Lower leg skin (tissue), 4 donors: ENCODE results near the gene TRIM65. TPM values are rescaled to one million over a fixed set of nuclear protein-coding genes. Genes with fewer than 3 reads are reported as not detected.

Experiments
- DNase-seq, 2 donors: peaks; one replicate each; pipeline ENCODE4 v3.0.0-alpha.2; 2019; ENCODE audit warnings: low spot score in 2 of 2
- H3K4me3 ChIP-seq: fragments of 200-600 bp; sonication (generic); 2 replicates; pipeline ENCODE4 v1.5.1; 2017; ENCODE audit warnings: mild to moderate bottlenecking, low read depth; ENCODE audit not compliant: poor library complexity, severe bottlenecking
- POLR2A ChIP-seq, 2 donors: fragments of 450-650 bp; IDR thresholded peaks; one replicate each; pipeline ENCODE4 v1.6.1; 2016 to 2017; ENCODE audit warnings: antibody characterized with exemption in 2 of 2, mild to moderate bottlenecking in 1 of 2, moderate library complexity in 1 of 2
- WGBS, 2 donors: methylation state at CpG; one replicate each; pipeline ENCODE4 v1.1.5; 2018; 5-methylcytosine and 5-hydroxymethylcytosine counted together
- intact Hi-C: fragments of 100-400 bp; cut with DNase I; formaldehyde crosslinking; loops from one replicate; pipeline ENCODE4 v1.15.0; 2023; ENCODE audit warnings: low total_unique reads
- total RNA-seq, 4 donors: library from RNA; depleted of rRNA; stranded (reverse); fragments of >200 nt; gene quantifications; one replicate each; pipeline ENCODE4 v1.1.0, GENCODE V29; 2016
- TF ChIP-seq, protein P1 (sequence below), 3 donors: fragments of 450-650 bp; IDR thresholded peaks; one replicate each; pipeline ENCODE4 v1.5.1; 2016; ENCODE audit warnings: antibody characterized with exemption in 3 of 3, mild to moderate bottlenecking in 3 of 3, moderate library complexity in 2 of 3

Gene TRIM65
- total RNA-seq, 4 donors from 2014 or later: 23.1 to 36.3 (median 32.2) TPM

DNA sequence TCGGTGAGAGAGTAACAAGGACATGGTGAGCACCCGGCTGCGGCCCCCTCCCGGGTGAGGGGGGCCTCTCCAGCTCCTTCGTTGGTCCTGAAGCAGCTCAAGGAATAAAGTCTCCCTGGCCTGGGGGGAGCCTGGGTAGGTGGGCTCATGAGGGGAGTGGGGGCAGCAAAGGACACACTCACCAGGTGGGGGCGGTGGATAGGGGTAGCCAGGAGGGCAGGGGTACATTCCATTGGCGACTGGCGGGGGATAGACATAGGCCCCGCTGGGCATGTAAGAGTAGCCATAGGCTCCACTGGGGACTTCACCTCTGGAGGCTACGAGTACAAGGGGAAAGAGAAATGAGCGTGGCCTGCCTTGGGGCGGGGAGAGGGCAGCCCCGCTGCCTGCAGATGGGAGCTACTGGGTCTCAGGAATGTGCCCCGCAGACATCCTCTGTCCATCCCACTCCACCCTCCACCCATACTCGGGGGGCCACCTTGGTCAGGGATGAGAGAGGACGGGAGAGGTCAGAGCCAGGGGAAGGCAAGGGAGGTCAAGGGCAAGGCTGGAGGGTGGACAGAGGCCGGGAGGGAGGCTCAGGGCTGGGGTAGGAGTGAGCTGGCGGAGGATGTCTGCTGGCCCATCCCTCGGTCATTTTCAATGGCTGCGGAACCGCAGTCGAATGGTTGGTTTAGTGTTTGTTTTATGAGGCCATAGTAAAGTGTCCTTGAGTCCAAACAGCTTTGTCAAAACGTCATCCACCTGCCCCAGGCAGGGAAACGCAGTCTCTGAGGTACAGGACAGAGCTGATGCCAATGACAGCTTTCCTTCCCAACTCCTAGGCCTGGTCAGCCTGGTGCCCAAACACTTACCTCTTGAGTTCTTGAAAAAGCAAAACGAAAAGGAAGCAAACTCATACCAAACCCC is 48.9 kb downstream of the TRIM65 start:
- intact Hi-C loops: loop anchor here (10.0 kb wide), 1 partner anchor 73 kb away; a partner anchor contains a TSS
- 86 to 87% methylated on average over 25 of the region's 25 CpGs for WGBS, 2 donors
- TF ChIP-seq, protein P1, sequence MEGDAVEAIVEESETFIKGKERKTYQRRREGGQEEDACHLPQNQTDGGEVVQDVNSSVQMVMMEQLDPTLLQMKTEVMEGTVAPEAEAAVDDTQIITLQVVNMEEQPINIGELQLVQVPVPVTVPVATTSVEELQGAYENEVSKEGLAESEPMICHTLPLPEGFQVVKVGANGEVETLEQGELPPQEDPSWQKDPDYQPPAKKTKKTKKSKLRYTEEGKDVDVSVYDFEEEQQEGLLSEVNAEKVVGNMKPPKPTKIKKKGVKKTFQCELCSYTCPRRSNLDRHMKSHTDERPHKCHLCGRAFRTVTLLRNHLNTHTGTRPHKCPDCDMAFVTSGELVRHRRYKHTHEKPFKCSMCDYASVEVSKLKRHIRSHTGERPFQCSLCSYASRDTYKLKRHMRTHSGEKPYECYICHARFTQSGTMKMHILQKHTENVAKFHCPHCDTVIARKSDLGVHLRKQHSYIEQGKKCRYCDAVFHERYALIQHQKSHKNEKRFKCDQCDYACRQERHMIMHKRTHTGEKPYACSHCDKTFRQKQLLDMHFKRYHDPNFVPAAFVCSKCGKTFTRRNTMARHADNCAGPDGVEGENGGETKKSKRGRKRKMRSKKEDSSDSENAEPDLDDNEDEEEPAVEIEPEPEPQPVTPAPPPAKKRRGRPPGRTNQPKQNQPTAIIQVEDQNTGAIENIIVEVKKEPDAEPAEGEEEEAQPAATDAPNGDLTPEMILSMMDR (IDR thresholded peaks at IDR 0.05): no peak
- no peak for TF ChIP-seq POLR2A (IDR thresholded peaks at IDR 0.05)

DNA sequence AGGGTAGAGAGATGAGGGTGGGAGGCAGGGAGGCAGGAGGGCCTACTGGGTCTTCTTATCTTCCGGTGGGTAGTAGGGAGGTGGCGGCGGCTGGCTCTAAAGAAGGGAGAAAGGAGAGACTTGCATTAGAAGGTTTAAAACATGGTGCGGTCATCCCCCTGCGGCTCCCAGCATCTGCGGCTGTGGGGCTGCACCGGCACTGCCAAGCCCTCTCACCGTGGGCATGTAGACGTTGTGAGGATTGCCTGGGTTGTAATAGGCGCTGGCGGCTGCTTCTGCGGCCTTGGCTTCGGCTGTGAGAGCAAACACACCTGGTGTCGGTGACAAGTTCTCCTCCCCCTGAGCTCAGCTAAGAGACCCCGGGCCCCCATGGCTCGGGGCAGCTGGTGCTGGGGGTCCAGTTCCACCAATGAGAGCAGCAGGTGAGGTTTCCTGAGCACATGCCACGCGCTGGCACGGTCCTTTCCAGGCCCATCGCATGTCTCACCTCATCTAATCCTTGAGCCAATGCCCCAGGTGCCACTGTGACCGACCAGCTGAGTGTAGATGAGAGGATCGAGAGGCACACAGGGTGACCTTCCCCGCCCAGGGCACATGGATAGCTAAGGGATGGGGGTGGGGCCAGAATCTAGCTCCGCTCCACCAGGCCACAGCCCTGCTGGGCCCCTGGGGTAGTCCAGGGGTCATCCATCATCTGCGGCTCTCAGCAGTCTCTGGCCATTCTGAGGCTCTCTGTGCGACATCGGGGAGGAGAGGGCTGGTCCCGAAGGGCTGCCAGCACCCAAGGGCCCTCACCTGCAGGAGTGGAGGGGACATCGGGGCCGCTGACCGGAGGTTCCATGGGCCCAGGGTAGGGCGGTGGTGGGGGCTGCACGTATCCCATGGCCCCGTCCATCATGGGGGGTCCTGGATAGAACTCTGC is 49.8 kb downstream of the TRIM65 start:
- H3K4me3 ChIP-seq: no peak overlapping the region
- DNase-seq: no peak
- intact Hi-C loops: loop anchor here (10.0 kb wide), 1 partner anchor 72 kb away; a partner anchor contains a TSS
- TF ChIP-seq POLR2A (IDR thresholded peaks at IDR 0.05): no peak
- TF ChIP-seq, protein P1 (IDR thresholded peaks at IDR 0.05): no peak
- 91% methylated on average over 32 to 34 of the region's 34 CpGs for WGBS, 2 donors

More for the DNA sequence above, 48.9 kb downstream of the TRIM65 start:
- no peak overlapping the region for H3K4me3 ChIP-seq
- no peak for DNase-seq

DNA sequence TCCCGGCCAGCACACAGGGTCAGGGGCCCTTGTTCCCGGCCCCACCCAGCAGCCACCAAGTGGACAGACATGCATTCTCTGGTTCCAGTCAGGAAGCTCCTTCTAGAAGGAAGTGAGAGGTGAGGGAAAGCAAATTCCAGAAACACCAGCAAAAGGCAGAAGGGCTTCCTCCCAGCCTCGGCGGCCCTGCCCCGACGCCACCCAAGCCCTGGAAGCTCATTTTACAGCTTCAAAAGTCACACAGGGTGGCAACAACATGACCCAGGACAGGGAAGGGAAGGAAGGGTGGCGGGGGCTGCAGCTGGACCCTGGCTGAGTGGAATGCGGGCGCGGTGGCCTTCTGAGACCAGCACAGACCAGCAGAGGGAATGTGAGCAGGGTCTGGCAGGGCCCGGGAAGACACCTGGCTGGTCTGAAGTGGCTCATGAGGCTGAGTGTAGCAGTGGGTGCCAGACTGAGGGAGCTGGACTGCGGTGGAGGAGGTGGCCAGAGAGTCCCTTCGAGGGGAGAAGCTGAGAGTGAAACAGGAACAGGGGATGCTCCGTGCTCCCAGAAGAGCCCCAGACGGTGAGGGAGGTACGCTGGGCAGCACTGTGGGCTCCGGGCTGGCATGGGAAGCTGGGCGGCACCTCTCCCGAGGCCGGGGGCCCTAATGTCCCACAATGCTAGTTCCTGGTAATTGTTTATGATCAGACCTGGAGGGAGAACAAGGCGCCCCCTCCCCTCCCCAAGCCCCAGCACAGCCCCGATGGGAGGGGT is 50.6 kb downstream of the TRIM65 start:
- no peak for DNase-seq
- intact Hi-C loops: loop anchor here (10.0 kb wide), 1 partner anchor 71 kb away; a partner anchor contains a TSS
- WGBS, 2 donors: 73 to 78% methylated on average over 22 of the region's 22 CpGs
- TF ChIP-seq, protein P1 (IDR thresholded peaks at IDR 0.05): no peak
- TF ChIP-seq POLR2A (IDR thresholded peaks at IDR 0.05): no peak
- no peak overlapping the region for H3K4me3 ChIP-seq

DNA sequence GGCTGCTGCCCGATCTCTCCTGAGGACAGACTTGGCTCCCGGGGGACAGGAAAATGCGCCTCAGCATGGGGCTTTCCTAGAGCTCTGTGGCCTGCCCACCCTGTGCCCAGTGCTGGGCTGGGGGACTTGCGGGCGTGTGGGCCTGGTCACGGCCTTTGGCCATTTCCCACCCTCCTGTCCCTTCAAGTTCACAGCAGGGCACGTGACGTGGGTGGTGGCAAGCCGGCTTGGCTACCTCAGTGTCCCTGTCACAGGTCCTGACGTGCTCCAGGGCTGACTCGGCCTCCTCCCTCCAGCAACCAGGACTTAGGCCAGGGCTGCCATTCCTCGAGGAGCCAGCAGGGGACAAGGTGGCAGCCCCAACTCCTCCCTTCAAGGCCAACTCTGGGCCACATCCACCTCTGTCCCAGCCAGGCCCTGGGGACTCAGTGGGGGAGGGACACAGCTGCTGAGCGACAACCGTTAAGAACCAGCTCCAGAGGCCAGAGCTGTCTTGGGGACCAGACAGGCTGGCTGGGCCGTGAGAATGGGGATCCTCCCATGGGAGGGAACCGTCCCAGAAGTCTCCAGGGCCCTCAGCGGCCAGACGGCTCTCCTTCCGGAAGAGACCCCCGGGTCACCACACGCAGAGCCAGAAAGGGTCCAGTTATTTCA is 51.6 kb downstream of the TRIM65 start:
- peak; percentile 83 to 97 for DNase-seq
- no peak overlapping the region for H3K4me3 ChIP-seq

More for the DNA sequence above, 51.6 kb downstream of the TRIM65 start:
- 14 to 21% methylated on average over 20 of the region's 21 CpGs for WGBS, 2 donors
- intact Hi-C loops: loop anchor here (10.0 kb wide), 1 partner anchor 70 kb away; a partner anchor contains a TSS
- TF ChIP-seq, protein P1 (IDR thresholded peaks at IDR 0.05): peak in 1 of 3 donors; percentile 92
- TF ChIP-seq POLR2A (IDR thresholded peaks at IDR 0.05): no peak
